ENCODE measurements around the gene RNF151. TPM values are rescaled to one million over a fixed set of nuclear protein-coding genes. Genes with fewer than 3 reads are reported as not detected.
"Not testable (repeated sequence)": the region's sequence is repeated elsewhere in the genome, so short reads cannot be mapped to it uniquely, and the experiment has no call there.

Gene RNF151
- total RNA-seq, 2 experiments from 2014 or later, result not detected

GRCh38 chr16:2007081-2007836, 40.6 kb downstream of the RNF151 start:
- Mint-ChIP-seq H3K4me3 (peak overlapping the region; percentile 81), H3K27ac (peak overlapping the region; percentile 91), H3K27me3 (no peaks in the 10 kb centered on the region), H3K9me3 (no peaks in the 10 kb centered on the region), H3K36me3 (ENCODE audit: low read depth) (peaks cover 21% of the 10 kb centered on the region), H3K4me1 (peaks cover 43% of the 10 kb centered on the region)
- DNase-seq, result no peak
- POLR2A ChIA-PET, result no interaction called here
- CTCF ChIA-PET, result interaction anchor here (1.3 to 2.4 kb wide), 3 partner anchors 12 to 133 kb away, joined by 5 to 9 read pairs (median 5); no protein-coding TSS in a partner anchor

DNA sequence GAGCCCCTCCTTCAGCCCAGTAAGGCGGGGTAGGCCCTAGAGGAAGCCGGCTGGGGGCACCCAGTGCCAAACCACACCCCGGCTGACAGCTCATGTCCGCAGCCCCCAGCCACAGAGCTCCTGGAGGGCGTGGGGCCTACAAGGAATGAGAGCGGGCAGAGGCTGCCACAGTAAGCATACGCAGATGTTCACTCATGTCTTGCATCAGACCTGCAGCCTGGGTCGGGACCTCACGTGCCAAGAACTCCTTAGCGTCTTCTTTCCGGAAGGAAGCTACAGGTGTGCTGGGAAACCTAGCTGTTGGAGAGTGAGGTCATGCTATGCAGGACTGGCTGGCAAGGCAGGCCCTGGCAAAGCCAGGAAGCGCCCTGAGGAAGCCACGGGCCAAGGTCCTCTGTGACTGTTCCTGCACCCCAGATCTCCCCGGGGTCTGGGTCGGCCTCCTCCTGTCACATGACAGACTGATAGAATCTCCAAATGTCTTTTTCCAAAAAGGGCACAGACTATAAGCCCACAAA, 41.4 kb downstream of the RNF151 start:
- POLR2A ChIA-PET, result no interaction called here
- no peaks in the 10 kb centered on the region for H3K9me3 Mint-ChIP-seq
- H3K36me3 Mint-ChIP-seq (ENCODE audit: low read depth), result peaks cover 18% of the 10 kb centered on the region
- peaks cover 43% of the 10 kb centered on the region for H3K4me1 Mint-ChIP-seq
- H3K27ac Mint-ChIP-seq, result peak overlapping the region; percentile 91
- no peaks in the 10 kb centered on the region for H3K27me3 Mint-ChIP-seq
- peak overlapping the region; percentile 81 for H3K4me3 Mint-ChIP-seq
- CTCF ChIA-PET, result interaction anchor here (1.3 to 2.4 kb wide), 3 partner anchors 13 to 132 kb away, joined by 5 to 9 read pairs (median 5); no protein-coding TSS in a partner anchor
- peak; percentile 30 for DNase-seq

- ChIA-PET CTCF (interaction anchor here (1.8 to 2.4 kb wide), 2 partner anchors 14 kb away, joined by 5 to 9 read pairs; no protein-coding TSS in a partner anchor), POLR2A (interaction anchor here (1.0 kb wide), 1 partner anchor 146 kb away, joined by 3 read pairs; no protein-coding TSS in a partner anchor)
- Mint-ChIP-seq H3K36me3 (ENCODE audit: low read depth) (peaks cover 18% of the 10 kb centered on the region), H3K4me3 (peak overlapping the region; percentile 81), H3K27ac (peak overlapping the region; percentile 91), H3K27me3 (no peaks in the 10 kb centered on the region), H3K4me1 (peaks cover 43% of the 10 kb centered on the region), H3K9me3 (no peaks in the 10 kb centered on the region)
- DNase-seq, result peak; percentile 44
These were observed 42.0 kb downstream of the RNF151 start for GRCh38 chr16:2008631-2009163.

DNA sequence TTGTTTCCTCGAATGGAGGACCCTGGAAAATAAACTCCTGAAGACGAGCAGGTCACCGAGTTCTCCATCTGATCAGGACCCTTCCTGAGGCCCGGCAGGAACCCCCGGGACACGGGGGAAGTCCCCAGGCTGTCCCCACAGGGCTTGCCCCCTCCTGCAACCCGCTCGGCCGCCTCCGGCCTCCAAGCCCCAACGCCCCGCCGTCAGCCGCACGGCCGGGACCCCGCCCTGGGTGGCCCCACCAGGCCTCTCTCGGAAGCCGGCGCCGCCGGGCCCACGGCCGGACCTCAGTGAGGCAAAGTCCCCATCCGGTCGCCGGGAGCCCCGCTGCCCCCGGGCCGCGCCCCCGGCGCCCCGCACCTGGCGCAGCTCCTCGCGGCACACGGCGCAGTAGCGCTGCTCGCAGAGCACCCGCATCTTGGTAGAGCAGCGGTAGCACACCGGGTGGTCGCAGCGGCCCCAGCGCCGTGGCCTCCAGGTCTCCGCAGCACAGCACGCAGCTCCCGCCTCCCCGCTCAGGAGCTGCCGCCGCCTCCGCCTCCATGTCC, 42.6 kb downstream of the RNF151 start:
- ChIA-PET POLR2A (interaction anchor here (1.0 kb wide), 1 partner anchor 146 kb away, joined by 3 read pairs; no protein-coding TSS in a partner anchor), CTCF (interaction anchor here (2.4 kb wide), 1 partner anchor 14 kb away, joined by 9 read pairs; no protein-coding TSS in a partner anchor)
- Mint-ChIP-seq H3K36me3 (ENCODE audit: low read depth) (peaks cover 18% of the 10 kb centered on the region), H3K4me3 (peak overlapping the region; percentile 81), H3K4me1 (peaks cover 39% of the 10 kb centered on the region), H3K9me3 (no peaks in the 10 kb centered on the region), H3K27ac (peak overlapping the region; percentile 91), H3K27me3 (no peaks in the 10 kb centered on the region)
- DNase-seq, result no peak

GRCh38 chr16:2009791-2010510, 43.3 kb downstream of the RNF151 start, which contains the start of gene ZNF598:
Gene ZNF598 (minus strand): TSS chr16:2009821.
- peak within 1 kb of the TSS; percentile 92 for H3K4me3 Mint-ChIP-seq
- peaks cover 18% of the 10 kb centered on the region for H3K36me3 Mint-ChIP-seq (ENCODE audit: low read depth)
- peak; percentile 80 for DNase-seq
- ChIA-PET CTCF (interaction anchor here (2.4 kb wide), 1 partner anchor 15 kb away, joined by 9 read pairs; no protein-coding TSS in a partner anchor), POLR2A (no interaction called here)
- H3K27me3 Mint-ChIP-seq, result no peaks in the 10 kb centered on the region
- H3K4me1 Mint-ChIP-seq, result peaks cover 37% of the 10 kb centered on the region
- H3K9me3 Mint-ChIP-seq, result no peaks in the 10 kb centered on the region
- peak within 1 kb of the TSS; percentile 95 for H3K27ac Mint-ChIP-seq

DNA sequence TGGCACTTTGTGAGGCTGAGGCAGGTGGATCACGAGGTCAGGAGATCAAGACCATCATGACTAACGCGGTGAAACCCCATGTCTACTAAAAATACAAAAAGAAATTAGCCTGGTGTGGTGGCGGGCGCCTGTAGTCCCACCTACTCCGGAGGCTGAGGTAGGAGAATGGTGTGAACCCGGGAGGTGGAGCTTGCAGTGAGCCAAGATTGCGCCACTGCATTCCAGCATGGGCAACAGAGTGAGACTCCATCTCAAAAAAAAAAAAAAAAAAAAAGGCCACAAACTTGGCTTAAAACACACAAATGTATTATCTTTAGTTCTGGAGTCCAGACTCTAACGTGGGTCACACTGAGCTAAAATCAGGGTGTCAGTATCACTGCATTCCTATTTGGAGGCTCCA, 45.1 kb downstream of the RNF151 start:
- DNase-seq, H3K27me3 Mint-ChIP-seq, POLR2A ChIA-PET, H3K4me3 Mint-ChIP-seq, H3K9me3 Mint-ChIP-seq, H3K27ac Mint-ChIP-seq: not testable (repeated sequence)
- CTCF ChIA-PET, result interaction anchor here (0.6 to 1.7 kb wide), 3 partner anchors 11 to 429 kb away, joined by 3 to 9 read pairs (median 5); no protein-coding TSS in a partner anchor
- peaks cover 27% of the 10 kb centered on the region for H3K4me1 Mint-ChIP-seq
- peaks cover 12% of the 10 kb centered on the region for H3K36me3 Mint-ChIP-seq (ENCODE audit: low read depth)

- peaks cover 4% of the 10 kb centered on the region for H3K36me3 Mint-ChIP-seq (ENCODE audit: low read depth)
- peaks cover 2% of the 10 kb centered on the region for H3K27me3 Mint-ChIP-seq
- no peak overlapping the region for H3K4me3 Mint-ChIP-seq
- H3K27ac Mint-ChIP-seq, result no peak overlapping the region
- no peaks in the 10 kb centered on the region for H3K9me3 Mint-ChIP-seq
- H3K4me1 Mint-ChIP-seq, result peaks cover 9% of the 10 kb centered on the region
- CTCF ChIA-PET, result interaction anchor here (1.4 to 2.0 kb wide), 2 partner anchors 9 to 10 kb away, joined by 3 to 6 read pairs; no protein-coding TSS in a partner anchor
- no peak for DNase-seq
- POLR2A ChIA-PET, result no interaction called here
These were observed 46.9 kb downstream of the RNF151 start for GRCh38 chr16:2013527-2013926.

GRCh38 chr16:2015117-2015946, 48.7 kb downstream of the RNF151 start:
- Mint-ChIP-seq H3K4me1 (peaks cover 2% of the 10 kb centered on the region), H3K36me3 (ENCODE audit: low read depth) (peaks cover under 1% of the 10 kb centered on the region), H3K27ac (no peak overlapping the region), H3K9me3 (no peaks in the 10 kb centered on the region), H3K27me3 (peaks cover 11% of the 10 kb centered on the region), H3K4me3 (no peak overlapping the region)
- POLR2A ChIA-PET, result no interaction called here
- CTCF ChIA-PET, result interaction anchor here (0.6 to 0.9 kb wide), 2 partner anchors 137 to 392 kb away, joined by 3 to 4 read pairs; no protein-coding TSS in a partner anchor
- no peak for DNase-seq

GRCh38 chr16:2015947-2016208, 49.2 kb downstream of the RNF151 start:
- no peak overlapping the region for H3K27ac Mint-ChIP-seq
- H3K9me3 Mint-ChIP-seq, result no peaks in the 10 kb centered on the region

DNA sequence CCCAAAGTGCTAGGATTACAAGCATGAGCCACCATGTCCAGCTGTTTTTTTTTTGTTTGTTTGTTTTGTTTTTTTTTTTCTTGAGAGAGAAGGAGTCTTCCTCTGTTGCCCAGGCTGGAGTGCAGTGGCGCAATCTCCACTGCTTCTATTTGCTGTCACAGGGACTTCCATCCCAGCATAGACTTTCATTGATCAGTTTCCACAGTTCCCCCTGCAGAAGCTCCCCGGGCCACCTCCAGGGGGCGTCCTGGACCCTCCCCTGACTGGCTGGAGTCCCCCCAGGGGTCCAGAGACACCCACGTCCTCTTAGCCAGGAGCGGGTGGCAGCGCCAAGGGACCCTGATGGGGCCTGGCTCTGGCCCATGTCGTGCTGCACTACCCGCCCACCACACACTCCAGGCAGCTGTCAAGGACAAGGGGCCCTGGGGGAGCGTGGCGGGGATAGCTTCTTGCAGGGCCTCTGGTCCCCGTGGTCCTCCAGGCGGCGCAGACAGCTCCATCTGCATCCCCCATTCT, 49.8 kb downstream of the RNF151 start:
- DNase-seq, result no peak
- peaks cover 20% of the 10 kb centered on the region for H3K27me3 Mint-ChIP-seq
- H3K27ac Mint-ChIP-seq, result no peak overlapping the region
- CTCF ChIA-PET, result interaction anchor here (0.9 to 1.9 kb wide), 5 partner anchors 13 to 130 kb away, joined by 3 to 5 read pairs (median 4); partner anchors contain the start of genes NTHL1 and TSC2
- H3K4me1 Mint-ChIP-seq, result peaks cover 5% of the 10 kb centered on the region
- no peaks in the 10 kb centered on the region for H3K36me3 Mint-ChIP-seq (ENCODE audit: low read depth)
- H3K9me3 Mint-ChIP-seq, result no peaks in the 10 kb centered on the region
- POLR2A ChIA-PET, result no interaction called here
- H3K4me3 Mint-ChIP-seq, result no peak overlapping the region

More at GRCh38 chr16:2015947-2016208, 49.2 kb downstream of the RNF151 start:
- H3K4me3 Mint-ChIP-seq, result no peak overlapping the region
- peaks cover 17% of the 10 kb centered on the region for H3K27me3 Mint-ChIP-seq
- peaks cover 4% of the 10 kb centered on the region for H3K4me1 Mint-ChIP-seq
- POLR2A ChIA-PET, result no interaction called here
- CTCF ChIA-PET, result interaction anchor here (0.9 to 1.9 kb wide), 4 partner anchors 13 to 130 kb away, joined by 3 to 5 read pairs (median 4); no protein-coding TSS in a partner anchor
- no peaks in the 10 kb centered on the region for H3K36me3 Mint-ChIP-seq (ENCODE audit: low read depth)
- no peak for DNase-seq

All from activated CD4-positive, alpha-beta T cell treated with anti-CD3 and anti-CD28 coated beads, Interleukin-2, amount 10 ng/mL, durations not matched to agents 7 days and 5 days (primary cell).